Limb (tissue), 2 donors: Measurements from ENCODE around the gene NOP16.
A peak's percentile ranks its signal among the peaks of the same experiment; 100 is the strongest.

Experiments used
- DNase-seq, 2 donors: peaks; one replicate each; pipeline ENCODE4 v3.0.0-alpha.2; 2016; ENCODE audit errors: extremely low spot score in 2 of 2

The NOP16 gene

GRCh38 chr5:176360894-176361436 is 27.4 kb downstream of the NOP16 start:
- no peak for DNase-seq

DNA sequence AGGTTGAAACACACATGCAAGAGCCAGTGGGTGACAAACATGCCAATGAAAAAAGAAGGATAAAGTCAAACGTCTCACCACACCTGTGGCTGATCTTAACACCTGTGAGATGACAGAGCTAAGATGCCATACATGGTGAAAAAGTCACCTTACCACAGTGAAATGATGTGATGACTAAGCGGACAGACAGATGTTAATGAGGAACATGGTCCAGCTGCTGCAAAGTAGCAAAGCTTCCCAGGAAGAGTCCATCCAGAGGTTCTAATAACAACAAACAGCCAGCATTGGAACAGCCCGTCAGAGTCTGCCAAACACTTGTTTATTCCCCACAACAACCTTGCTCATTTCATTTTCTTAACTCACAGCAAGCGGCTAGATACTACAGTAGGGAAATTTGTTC is 28.7 kb downstream of the NOP16 start:
- no peak for DNase-seq

GRCh38 chr5:176356179-176356566 is 32.2 kb downstream of the NOP16 start:
- no peak for DNase-seq

DNA sequence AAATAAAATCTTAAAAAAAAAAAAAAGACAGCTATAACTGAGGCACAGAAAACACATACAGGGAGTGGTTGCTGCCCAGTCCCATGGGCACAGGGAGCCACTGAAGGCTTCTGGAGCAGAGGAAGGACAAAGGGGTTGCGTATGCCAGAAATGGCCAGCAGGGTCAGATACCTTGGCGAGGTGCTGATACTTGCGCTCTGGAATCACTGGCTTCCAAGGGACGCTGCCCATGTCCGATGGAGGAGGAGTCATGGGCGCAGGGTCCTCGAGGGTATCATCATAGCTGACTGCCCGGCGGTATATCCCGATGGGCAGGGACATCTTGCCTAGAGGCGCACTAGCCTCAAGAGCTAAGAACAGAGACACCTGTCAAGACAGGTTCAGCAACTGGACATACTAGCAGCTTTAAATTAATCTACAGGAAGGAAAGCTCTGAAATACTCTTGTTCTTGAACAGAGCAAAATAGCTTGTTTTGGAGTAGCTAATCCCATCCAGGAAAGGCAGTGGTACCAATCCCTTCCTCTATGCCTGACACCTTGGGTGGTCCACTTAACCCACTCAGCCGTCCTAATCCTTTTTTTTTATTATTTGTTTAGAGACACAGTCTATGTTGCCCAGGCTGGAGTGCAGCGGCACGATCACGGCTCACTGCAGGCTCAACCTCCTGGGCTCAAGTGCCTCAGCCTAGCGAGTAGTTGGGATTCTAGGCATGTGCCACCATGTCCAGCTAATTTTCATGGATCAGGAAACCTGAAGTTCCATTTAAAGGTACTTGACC is 32.8 kb downstream of the NOP16 start:
- DNase-seq = no peak

GRCh38 chr5:176353533-176353932 is 34.9 kb downstream of the NOP16 start:
- DNase-seq = peak in 1 of 2 donors; percentile 24

GRCh38 chr5:176352116-176352878 is 36.1 kb downstream of the NOP16 start:
- no peak for DNase-seq

DNA sequence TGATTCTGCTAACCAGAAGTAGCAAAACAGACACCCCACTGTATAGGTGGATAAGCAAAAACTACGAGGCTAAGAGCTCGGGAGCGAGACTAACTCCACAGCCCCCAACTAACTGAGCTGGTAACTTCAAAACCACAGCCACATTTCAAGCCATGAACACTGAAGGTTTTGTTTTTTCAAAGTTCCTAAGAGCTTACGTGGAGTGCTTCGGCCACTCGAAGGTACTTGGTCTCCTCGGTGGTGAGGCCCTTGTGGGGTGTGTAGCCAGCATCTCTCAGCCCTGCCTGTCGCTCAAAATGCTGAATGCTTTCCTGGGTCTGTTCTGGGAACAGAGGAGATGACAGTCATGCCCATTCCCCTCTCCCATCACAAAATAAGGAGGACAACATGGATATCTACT is 38.0 kb downstream of the NOP16 start:
- DNase-seq = no peak

- DNase-seq = no peak
These were observed 45.5 kb downstream of the NOP16 start for GRCh38 chr5:176342766-176343458.

GRCh38 chr5:176342158-176342483 is 46.3 kb downstream of the NOP16 start:
- no peak for DNase-seq

- DNase-seq = no peak
These were observed 46.9 kb downstream of the NOP16 start for GRCh38 chr5:176341325-176342157.

DNA sequence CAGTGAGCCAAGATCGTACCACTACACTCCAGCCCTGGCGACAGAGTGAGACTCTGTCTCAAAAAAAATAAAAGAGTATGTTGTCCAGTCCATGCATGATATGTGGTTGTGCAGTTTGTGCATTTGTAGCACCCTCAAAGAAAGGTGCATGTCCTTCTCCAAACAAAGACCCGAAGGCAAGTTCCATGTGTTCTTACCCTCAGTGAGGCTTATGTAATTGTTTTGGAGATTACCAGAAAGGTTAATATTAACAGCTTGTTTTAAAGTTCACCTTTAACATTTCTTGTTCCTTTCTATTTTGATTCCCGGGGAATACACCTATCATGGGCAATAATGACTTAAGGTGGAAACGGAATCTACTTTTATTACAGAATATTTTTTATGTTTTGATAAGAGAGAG is 49.1 kb downstream of the NOP16 start:
- no peak for DNase-seq

GRCh38 chr5:176337913-176338312 is 50.5 kb downstream of the NOP16 start:
- no peak for DNase-seq

- no peak for DNase-seq
These were observed 54.2 kb downstream of the NOP16 start for GRCh38 chr5:176334031-176334770.
